Right lobe of liver (tissue), 4 donors: ENCODE results near the gene SMIM35.

Experiments
- POLR2A ChIP-seq: fragments of 450-650 bp; IDR thresholded peaks from one replicate; pipeline ENCODE4 v1.6.1; 2017; ENCODE audit warnings: antibody characterized with exemption, mild to moderate bottlenecking
- TF ChIP-seq, protein P1 (sequence below), 4 donors: fragments of 200-600 bp in 3 of 4; fragments of 450-650 bp in 1 of 4; IDR thresholded peaks; one replicate each; pipeline versions ENCODE4 v1.5.1 to v1.8.0; 2016 to 2022; ENCODE audit warnings: antibody characterized with exemption in 4 of 4, mild to moderate bottlenecking in 2 of 4
- donor health status: DM: no; HTN: no; CAD: no.
- donor health status: DM: no; HTN: no; CAD: no.
- donor health status: DM: no; HTN: yes; CAD: no.

DNA sequence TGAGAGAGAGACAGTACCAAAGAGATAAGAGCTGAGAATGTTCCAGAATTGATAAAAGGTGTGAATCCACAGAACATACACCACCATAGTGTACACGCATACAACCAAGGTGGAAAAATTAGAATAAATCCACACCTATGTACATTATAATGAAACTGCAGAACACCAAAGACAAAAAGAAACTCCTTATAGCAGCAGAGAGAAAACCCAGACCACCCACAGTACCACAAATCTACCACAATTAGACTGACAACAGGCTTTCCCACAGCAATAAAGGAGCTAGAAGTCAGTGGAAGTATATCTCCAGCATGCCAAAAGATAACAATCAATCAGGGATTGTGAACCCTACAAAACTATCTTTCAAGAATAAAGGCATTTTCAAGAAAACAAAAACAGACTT lies 34.0 kb upstream of the SMIM35 start:
- TF ChIP-seq, protein P1, sequence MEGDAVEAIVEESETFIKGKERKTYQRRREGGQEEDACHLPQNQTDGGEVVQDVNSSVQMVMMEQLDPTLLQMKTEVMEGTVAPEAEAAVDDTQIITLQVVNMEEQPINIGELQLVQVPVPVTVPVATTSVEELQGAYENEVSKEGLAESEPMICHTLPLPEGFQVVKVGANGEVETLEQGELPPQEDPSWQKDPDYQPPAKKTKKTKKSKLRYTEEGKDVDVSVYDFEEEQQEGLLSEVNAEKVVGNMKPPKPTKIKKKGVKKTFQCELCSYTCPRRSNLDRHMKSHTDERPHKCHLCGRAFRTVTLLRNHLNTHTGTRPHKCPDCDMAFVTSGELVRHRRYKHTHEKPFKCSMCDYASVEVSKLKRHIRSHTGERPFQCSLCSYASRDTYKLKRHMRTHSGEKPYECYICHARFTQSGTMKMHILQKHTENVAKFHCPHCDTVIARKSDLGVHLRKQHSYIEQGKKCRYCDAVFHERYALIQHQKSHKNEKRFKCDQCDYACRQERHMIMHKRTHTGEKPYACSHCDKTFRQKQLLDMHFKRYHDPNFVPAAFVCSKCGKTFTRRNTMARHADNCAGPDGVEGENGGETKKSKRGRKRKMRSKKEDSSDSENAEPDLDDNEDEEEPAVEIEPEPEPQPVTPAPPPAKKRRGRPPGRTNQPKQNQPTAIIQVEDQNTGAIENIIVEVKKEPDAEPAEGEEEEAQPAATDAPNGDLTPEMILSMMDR (IDR thresholded peaks at IDR 0.05) = no peak
- no peak for TF ChIP-seq POLR2A
